BLaER1 (cell line): ENCODE measurements around the gene POU4F1.
A peak's percentile ranks its signal among the peaks of the same experiment; 100 is the strongest.

Experiments
- H3K27ac ChIP-seq: shearing (Covaris generic); formaldehyde crosslinking; 2 replicates; pipeline ENCODE4 v1.8.1; 2022
- H3K27me3 ChIP-seq: shearing (Covaris generic); formaldehyde crosslinking; 2 replicates; pipeline ENCODE4 v1.8.1; 2022
- H3K36me3 ChIP-seq: shearing (Covaris generic); formaldehyde crosslinking; 2 replicates; pipeline ENCODE4 v1.8.1; 2022
- H3K4me1 ChIP-seq: shearing (Covaris generic); formaldehyde crosslinking; 2 replicates; pipeline ENCODE4 v1.8.1; 2022
- H3K4me2 ChIP-seq: shearing (Covaris generic); formaldehyde crosslinking; 2 replicates; pipeline ENCODE4 v1.8.1; 2022
- H3K4me3 ChIP-seq: shearing (Covaris generic); formaldehyde crosslinking; 2 replicates; pipeline ENCODE4 v1.8.1; 2022
- H3K9ac ChIP-seq: shearing (Covaris generic); formaldehyde crosslinking; 2 replicates; pipeline ENCODE4 v1.8.1; 2022
- H3K9me3 ChIP-seq: shearing (Covaris generic); formaldehyde crosslinking; 2 replicates; pipeline ENCODE4 v1.8.1; 2022
- H4K20me1 ChIP-seq: shearing (Covaris generic); formaldehyde crosslinking; 2 replicates; pipeline ENCODE4 v1.8.1; 2022
- Cebpa-rat ChIP-seq: shearing (Covaris generic); IDR thresholded peaks from 2 replicates; pipeline ENCODE4 v1.8.1; 2022

The POU4F1 gene

DNA sequence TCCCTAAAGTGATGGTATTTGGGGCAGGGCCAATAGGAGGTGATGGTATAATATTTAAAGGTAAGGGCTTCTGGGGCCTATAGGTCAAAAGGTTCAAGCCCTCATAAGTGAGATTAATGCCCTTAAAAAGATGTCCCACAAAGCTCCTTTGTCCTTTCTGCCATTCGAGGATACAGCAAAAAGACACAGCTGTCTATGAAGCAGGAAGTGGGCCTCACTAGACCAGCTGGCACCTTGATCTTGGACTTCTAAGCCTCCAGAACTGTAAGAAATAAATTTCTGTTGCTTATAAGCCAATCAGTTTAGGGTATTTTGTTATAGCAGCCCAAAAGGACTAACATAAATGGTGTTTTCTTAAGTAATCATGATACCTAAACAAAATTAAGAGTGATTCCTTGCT lies 27.2 kb upstream of the POU4F1 start:
- no peaks in the 10 kb centered on the region for H3K27me3 ChIP-seq
- H3K36me3 ChIP-seq, result peaks cover 99% of the 10 kb centered on the region
- no peaks in the 10 kb centered on the region for H3K9me3 ChIP-seq
- no peak overlapping the region for H3K9ac ChIP-seq
- no peaks in the 10 kb centered on the region for H3K4me1 ChIP-seq
- H4K20me1 ChIP-seq, result peaks cover 26% of the 10 kb centered on the region
- no peak overlapping the region for H3K4me3 ChIP-seq
- no peak overlapping the region for H3K4me2 ChIP-seq
- no peak for TF ChIP-seq Cebpa-rat
- H3K27ac ChIP-seq, result no peak overlapping the region

DNA sequence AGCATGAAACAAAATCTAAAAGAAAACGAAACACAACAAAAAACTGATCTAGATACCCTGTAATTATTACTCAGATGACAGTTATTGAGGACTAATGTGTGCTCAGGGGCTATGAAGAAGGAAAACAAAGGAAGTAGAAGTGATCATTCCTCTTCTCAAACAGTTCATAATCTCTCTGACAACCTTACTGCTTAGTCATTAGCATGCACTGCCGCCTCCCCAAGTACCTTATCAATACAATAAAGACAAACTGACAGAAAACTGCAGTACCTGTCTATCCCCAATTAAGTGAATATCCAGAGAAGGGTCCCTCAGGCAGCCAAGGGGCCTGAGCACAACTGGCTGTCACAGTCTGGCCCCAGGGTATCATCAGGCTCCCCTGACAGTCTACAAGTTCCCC lies 22.0 kb upstream of the POU4F1 start:
- no peaks in the 10 kb centered on the region for H3K9me3 ChIP-seq
- TF ChIP-seq Cebpa-rat, result no peak
- no peak overlapping the region for H3K27ac ChIP-seq
- no peaks in the 10 kb centered on the region for H3K27me3 ChIP-seq
- no peak overlapping the region for H3K4me2 ChIP-seq
- peaks cover 96% of the 10 kb centered on the region for H3K36me3 ChIP-seq
- peaks cover 59% of the 10 kb centered on the region for H4K20me1 ChIP-seq
- H3K4me3 ChIP-seq, result no peak overlapping the region
- no peaks in the 10 kb centered on the region for H3K4me1 ChIP-seq
- no peak overlapping the region for H3K9ac ChIP-seq

DNA sequence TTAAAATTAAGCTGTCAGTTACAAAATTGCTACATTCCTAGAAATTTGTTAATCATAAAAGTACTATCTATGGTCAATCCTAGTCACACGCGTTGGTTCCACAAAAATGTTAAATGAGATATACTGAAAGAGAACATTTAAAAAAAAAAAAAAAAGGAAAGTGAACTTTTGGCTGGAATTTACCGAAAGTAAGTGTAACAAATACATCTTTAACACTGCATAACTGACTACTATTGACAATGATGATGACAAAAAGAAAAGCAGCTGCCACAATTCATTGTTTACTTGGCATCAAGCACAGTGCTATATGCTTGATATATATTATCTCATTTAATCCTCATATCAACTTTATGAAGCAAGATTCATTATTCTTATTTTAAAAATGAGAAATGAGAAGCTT lies 19.8 kb upstream of the POU4F1 start:
- no peaks in the 10 kb centered on the region for H3K4me1 ChIP-seq
- H3K4me2 ChIP-seq, result no peak overlapping the region
- H3K9me3 ChIP-seq, result no peaks in the 10 kb centered on the region
- H3K27me3 ChIP-seq, result no peaks in the 10 kb centered on the region
- peaks cover 84% of the 10 kb centered on the region for H3K36me3 ChIP-seq
- no peak for TF ChIP-seq Cebpa-rat
- H4K20me1 ChIP-seq, result peaks cover 82% of the 10 kb centered on the region
- no peak overlapping the region for H3K9ac ChIP-seq
- H3K27ac ChIP-seq, result no peak overlapping the region
- no peak overlapping the region for H3K4me3 ChIP-seq

DNA sequence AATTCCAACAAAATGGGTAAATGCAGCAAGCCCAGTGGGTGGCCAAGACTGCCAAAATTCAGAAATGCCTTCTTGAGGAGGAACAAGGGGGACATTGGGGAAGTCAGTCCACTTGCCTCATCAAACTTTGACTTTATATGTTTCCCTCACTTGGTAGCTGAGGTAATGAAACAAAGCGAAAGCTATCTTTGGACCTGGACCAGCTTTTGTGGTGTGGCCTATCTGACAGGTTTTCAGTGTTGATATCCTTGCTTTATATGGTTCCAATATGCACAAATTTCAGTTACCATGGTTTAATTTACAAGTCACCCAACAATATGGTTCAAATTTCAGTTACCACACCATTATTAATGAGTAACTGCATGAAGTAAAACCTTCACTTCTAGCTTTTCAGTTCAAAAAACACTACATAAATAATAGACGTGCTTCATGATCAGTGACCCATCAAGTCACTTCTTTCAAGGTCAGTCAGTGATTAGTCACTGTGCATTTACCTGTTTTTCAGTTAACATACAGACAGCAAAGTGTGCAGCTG lies 17.7 kb upstream of the POU4F1 start:
- no peak overlapping the region for H3K4me3 ChIP-seq
- H3K4me2 ChIP-seq, result no peak overlapping the region
- H3K27me3 ChIP-seq, result no peaks in the 10 kb centered on the region
- no peak for TF ChIP-seq Cebpa-rat
- H3K9me3 ChIP-seq, result no peaks in the 10 kb centered on the region
- H3K36me3 ChIP-seq, result peaks cover 79% of the 10 kb centered on the region
- peaks cover 89% of the 10 kb centered on the region for H4K20me1 ChIP-seq
- H3K9ac ChIP-seq, result no peak overlapping the region
- H3K27ac ChIP-seq, result no peak overlapping the region
- no peaks in the 10 kb centered on the region for H3K4me1 ChIP-seq

DNA sequence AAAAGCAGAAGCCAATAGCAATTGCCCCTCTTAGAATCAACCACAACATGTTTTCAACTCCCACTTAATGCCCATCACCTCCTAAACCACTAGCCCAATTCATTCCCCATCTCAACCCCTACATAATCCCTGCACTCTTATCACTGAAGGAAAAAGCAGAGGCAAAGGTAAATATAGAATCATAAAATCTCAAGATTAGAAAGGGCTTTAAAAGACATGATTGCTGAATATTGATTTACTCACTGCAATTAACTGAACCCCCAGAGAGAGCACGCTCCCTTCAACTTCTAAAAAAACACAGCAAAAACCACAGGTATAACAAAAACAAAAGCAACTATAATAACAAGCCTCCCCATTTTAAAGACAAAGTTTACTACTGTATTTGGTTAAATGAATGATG lies 15.1 kb upstream of the POU4F1 start:
- Histone ChIP-seq H3K4me3 (no peak overlapping the region), H3K9ac (no peak overlapping the region), H3K27ac (no peak overlapping the region), H4K20me1 (peaks cover 93% of the 10 kb centered on the region), H3K4me2 (no peak overlapping the region), H3K9me3 (no peaks in the 10 kb centered on the region), H3K4me1 (no peaks in the 10 kb centered on the region), H3K36me3 (peaks cover 79% of the 10 kb centered on the region), H3K27me3 (peaks cover 3% of the 10 kb centered on the region; the same call in 1 of the 2 replicates)
- no peak for TF ChIP-seq Cebpa-rat

DNA sequence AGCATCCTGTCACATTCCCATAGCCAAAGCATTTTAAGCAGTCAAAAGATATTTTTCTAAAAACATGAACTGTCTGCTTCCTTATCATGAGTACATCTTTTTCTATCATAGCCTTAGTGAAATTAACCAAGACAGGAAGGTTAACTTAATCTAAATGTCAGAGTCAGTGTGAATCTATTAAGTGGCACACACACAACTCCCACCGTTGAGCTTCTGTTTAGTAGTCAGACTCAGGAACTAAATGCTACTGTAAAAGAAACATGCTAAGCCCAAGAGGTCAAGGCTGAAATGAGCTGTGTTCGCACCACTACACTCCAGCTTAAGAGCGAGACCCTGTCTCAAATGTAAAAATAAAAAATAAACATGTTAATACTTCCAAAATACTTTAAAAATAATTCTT lies 7.7 kb upstream of the POU4F1 start:
- Histone ChIP-seq H3K9ac (no peak overlapping the region), H3K4me1 (no peaks in the 10 kb centered on the region), H3K4me3 (no peak overlapping the region), H3K9me3 (peaks cover 33% of the 10 kb centered on the region), H3K4me2 (no peak overlapping the region), H4K20me1 (peaks cover 100% of the 10 kb centered on the region), H3K27ac (no peak overlapping the region), H3K36me3 (peaks cover 24% of the 10 kb centered on the region), H3K27me3 (peaks cover 75% of the 10 kb centered on the region)
- no peak for TF ChIP-seq Cebpa-rat

DNA sequence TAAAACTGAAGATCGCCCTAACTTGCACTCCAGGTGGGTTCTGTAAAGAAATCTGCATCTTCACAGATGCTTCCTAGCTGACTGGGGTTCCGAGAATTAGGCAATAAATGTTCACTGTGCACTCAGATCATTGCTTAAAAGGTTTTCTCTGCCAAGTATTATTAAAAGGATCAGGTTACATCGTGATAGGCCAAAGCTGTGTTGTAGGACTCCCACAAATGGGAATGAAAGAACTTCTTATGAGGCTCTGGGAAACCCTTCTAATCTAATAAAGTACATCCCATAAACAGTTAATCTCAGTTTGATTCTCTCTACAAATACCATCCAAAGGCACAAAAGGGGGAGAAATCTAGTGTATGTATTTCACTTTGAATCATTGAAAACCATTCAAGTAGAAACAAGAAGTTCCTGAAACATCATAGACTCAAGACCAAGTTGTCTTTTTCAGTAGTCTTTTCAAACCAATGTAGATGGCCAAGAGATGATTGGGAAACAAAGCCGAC lies 7.1 kb upstream of the POU4F1 start:
- peaks cover 36% of the 10 kb centered on the region for H3K9me3 ChIP-seq
- H3K4me1 ChIP-seq, result no peaks in the 10 kb centered on the region
- H3K4me3 ChIP-seq, result no peak overlapping the region
- no peak overlapping the region for H3K27ac ChIP-seq
- H3K9ac ChIP-seq, result no peak overlapping the region
- H4K20me1 ChIP-seq, result peaks cover 100% of the 10 kb centered on the region
- peaks cover 18% of the 10 kb centered on the region for H3K36me3 ChIP-seq
- H3K4me2 ChIP-seq, result no peak overlapping the region
- no peak for TF ChIP-seq Cebpa-rat
- peaks cover 81% of the 10 kb centered on the region for H3K27me3 ChIP-seq

DNA sequence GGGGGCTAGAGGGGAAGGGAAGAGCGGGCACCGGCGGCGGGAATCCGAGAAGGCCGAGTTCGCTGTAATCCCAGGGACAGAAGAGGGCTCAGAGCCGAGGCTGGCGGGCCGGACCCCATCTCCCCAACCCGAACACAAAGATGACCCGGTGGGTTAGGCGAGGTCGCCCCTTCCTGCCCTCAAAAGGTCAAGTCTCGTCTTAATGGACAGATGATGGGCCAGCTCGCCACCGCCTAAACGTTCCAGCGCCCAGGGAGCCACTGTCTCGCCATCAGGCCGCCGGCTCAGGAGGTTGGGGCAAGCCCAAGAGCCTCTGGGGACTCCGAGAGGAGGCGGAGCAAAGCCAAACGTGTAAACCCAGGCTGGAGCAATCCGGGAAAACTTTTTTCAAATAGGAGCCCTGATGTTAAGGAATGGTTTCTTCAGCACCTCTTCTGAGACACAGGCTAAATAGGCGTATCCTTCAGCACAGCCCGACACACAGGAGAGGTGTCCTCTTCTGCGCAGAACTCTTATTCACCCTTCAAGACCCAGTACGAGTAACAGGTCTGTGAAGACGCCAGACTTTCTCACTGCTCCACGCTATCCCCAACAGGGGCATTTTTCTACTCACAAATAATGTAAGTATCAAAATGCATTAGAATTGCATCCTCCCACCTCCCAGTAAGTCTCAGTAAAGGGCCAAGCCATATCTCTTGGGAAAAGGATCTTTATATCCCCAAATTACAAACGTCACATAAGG lies 6.3 kb upstream of the POU4F1 start:
- Histone ChIP-seq H4K20me1 (peaks cover 100% of the 10 kb centered on the region), H3K27ac (no peak overlapping the region), H3K9me3 (peaks cover 38% of the 10 kb centered on the region), H3K4me2 (peak overlapping the region; percentile 44), H3K4me1 (no peaks in the 10 kb centered on the region), H3K9ac (no peak overlapping the region), H3K4me3 (peak overlapping the region; percentile 49), H3K36me3 (peaks cover 10% of the 10 kb centered on the region; the same call in 1 of the 2 replicates), H3K27me3 (peaks cover 89% of the 10 kb centered on the region)
- TF ChIP-seq Cebpa-rat, result no peak

DNA sequence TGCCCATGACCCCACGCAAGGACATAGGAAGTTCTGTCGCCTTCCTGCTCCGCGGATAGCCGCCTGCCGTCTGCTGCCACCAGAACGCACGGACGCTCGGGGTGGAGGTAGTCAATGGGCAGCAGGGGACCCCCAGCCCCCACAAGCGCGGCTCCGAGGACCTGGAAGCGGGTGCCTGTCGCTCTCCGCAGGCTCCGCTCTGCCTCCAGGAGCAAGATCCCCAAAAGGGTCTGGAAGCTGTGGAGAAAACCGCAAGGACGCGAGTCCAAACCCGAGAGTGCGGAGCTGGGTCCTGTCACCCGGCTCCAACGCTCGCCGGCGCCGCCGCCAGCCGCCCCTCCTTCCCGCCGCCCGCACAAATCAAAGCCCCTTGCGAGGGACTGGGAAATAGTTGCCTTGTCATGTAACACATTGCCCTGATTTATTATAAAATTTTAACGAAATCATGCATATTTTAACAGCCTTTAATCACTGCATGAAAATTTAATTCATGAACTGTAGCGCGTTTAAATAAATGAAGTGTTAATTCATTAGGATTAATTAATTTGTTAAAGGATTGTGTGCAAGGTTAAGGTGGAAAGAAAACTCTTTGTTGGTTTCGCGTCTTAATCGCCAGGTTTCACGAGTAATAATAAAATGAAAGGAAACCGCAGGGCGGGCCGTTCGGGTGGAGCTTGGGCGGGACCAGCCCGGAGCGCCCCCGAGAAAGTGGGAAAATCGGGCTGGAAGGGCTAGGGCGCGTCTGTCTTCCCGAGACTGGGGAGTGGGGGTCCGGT lies 5.5 kb upstream of the POU4F1 start:
- Histone ChIP-seq H3K9me3 (peaks cover 38% of the 10 kb centered on the region), H3K4me3 (peak overlapping the region; percentile 49), H3K9ac (no peak overlapping the region), H3K4me1 (no peaks in the 10 kb centered on the region), H3K36me3 (peaks cover 4% of the 10 kb centered on the region; the same call in 1 of the 2 replicates), H4K20me1 (peaks cover 100% of the 10 kb centered on the region), H3K27me3 (peaks cover 96% of the 10 kb centered on the region), H3K4me2 (peak overlapping the region; percentile 44), H3K27ac (no peak overlapping the region)
- TF ChIP-seq Cebpa-rat, result no peak

DNA sequence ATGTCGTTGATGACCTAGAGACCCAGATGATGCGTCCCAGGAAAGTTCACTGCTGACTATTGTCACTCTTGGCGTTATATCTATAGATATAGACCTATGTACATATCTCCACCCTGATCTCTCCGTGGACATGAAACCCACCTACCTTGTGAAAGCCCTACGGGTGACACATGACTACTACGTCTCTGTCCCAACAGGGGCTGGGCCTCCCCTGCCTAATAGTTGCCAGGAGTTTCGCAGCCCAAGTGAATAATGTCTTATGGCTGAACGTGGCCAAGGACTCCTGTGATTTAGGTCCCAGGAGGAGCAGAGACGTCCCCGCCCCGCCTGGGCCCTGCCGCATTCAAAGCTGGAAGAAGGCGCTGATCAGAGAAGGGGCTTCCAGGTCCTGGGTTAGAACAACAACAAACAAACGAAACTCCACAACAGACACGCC lies 4.9 kb upstream of the POU4F1 start:
- Histone ChIP-seq H3K4me1 (peaks cover 5% of the 10 kb centered on the region), H3K27me3 (peaks cover 99% of the 10 kb centered on the region), H3K27ac (no peak overlapping the region)

More for the DNA sequence above, 4.9 kb upstream of the POU4F1 start:
- H3K4me3 ChIP-seq, result no peak overlapping the region
- peaks cover 38% of the 10 kb centered on the region for H3K9me3 ChIP-seq
- H3K36me3 ChIP-seq, result no peaks in the 10 kb centered on the region
- TF ChIP-seq Cebpa-rat, result no peak
- peak overlapping the region; percentile 44 for H3K4me2 ChIP-seq
- peaks cover 100% of the 10 kb centered on the region for H4K20me1 ChIP-seq
- H3K9ac ChIP-seq, result no peak overlapping the region
